Esophagus muscularis mucosa (tissue), 4 donors: ENCODE results near the gene SPOCK3.

Experiments used
- CTCF ChIP-seq, 3 experiments: fragments of 200-600 bp in 2 of 3; fragments of 450-650 bp in 1 of 3; sonication (generic) in 2 of 3; IDR thresholded peaks; one replicate each; pipeline ENCODE4 v1.5.1; 2017 to 2019; ENCODE audit warnings: antibody characterized with exemption in 3 of 3, mild to moderate bottlenecking in 2 of 3, moderate library complexity in 1 of 3
- EP300 ChIP-seq: sonication (generic); formaldehyde crosslinking; IDR thresholded peaks from one replicate; pipeline ENCODE4 v1.6.1; 2017; ENCODE audit warnings: antibody characterized with exemption
- POLR2A ChIP-seq: fragments of 450-650 bp; IDR thresholded peaks from one replicate; pipeline ENCODE4 v1.6.1; 2017; ENCODE audit warnings: antibody characterized with exemption, moderate library complexity, mild to moderate bottlenecking, low read depth
- POLR2AphosphoS5 ChIP-seq, 2 donors: sonication (generic); formaldehyde crosslinking; IDR thresholded peaks; one replicate each; pipeline ENCODE4 v1.6.1; 2017; ENCODE audit warnings: antibody characterized with exemption in 2 of 2

- no peak for TF ChIP-seq CTCF (IDR thresholded peaks at IDR 0.05)
- TF ChIP-seq EP300 = no peak
- TF ChIP-seq POLR2AphosphoS5 (IDR thresholded peaks at IDR 0.05) = no peak
- no peak for TF ChIP-seq POLR2A
Measured at GRCh38 chr4:167282171-167282864, 48.0 kb upstream of the SPOCK3 start.
